Loucy (cell line): ENCODE measurements around the gene PTPRT.

Experiments
- H2AFZ ChIP-seq: fragments of 200-600 bp; sonication (generic); 2 replicates; pipeline ENCODE4 v1.6.0; 2016; ENCODE audit warnings: antibody characterized with exemption, mild to moderate bottlenecking, low read length, moderate library complexity
- H3F3A ChIP-seq: fragments of 200-600 bp; 2 replicates; pipeline ENCODE4 v1.6.0; 2016; ENCODE audit warnings: antibody characterized with exemption, low read depth, mild to moderate bottlenecking
- H3K27me3 ChIP-seq: fragments of 200-600 bp; sonication (generic); 2 replicates; pipeline ENCODE4 v1.6.1; 2014; ENCODE audit warnings: low read length, mild to moderate bottlenecking; ENCODE audit not compliant: insufficient read depth, poor library complexity, severe bottlenecking
- H3K36me3 ChIP-seq: fragments of 200-600 bp; sonication (generic); 2 replicates; pipeline ENCODE4 v1.6.1; 2016; ENCODE audit warnings: low read length; ENCODE audit not compliant: insufficient read depth
- H3K4me1 ChIP-seq: fragments of 200-600 bp; sonication (generic); 2 replicates; pipeline ENCODE4 v1.5.1; 2014; ENCODE audit warnings: low read length, mild to moderate bottlenecking; ENCODE audit not compliant: insufficient read depth, poor library complexity, severe bottlenecking
- H3K4me2 ChIP-seq: fragments of 200-600 bp; sonication (generic); 2 replicates; pipeline ENCODE4 v1.6.0; 2014; ENCODE audit warnings: antibody characterized with exemption, low read length, low read depth, mild to moderate bottlenecking; ENCODE audit not compliant: poor library complexity, severe bottlenecking
- H3K4me3 ChIP-seq: fragments of 200-600 bp; sonication (generic); 2 replicates; pipeline ENCODE4 v1.5.1; 2014; ENCODE audit warnings: low read length, mild to moderate bottlenecking, mixed read lengths; ENCODE audit not compliant: poor library complexity, severe bottlenecking
- H3K79me2 ChIP-seq: fragments of 200-600 bp; sonication (generic); 2 replicates; pipeline ENCODE4 v1.6.1; 2014; ENCODE audit warnings: low read length; ENCODE audit not compliant: insufficient read depth
- H3K9ac ChIP-seq: fragments of 200-600 bp; sonication (generic); 2 replicates; pipeline ENCODE4 v1.6.0; 2014; ENCODE audit warnings: mild to moderate bottlenecking, low read depth, low read length, moderate library complexity; ENCODE audit not compliant: poor library complexity, severe bottlenecking
- H3K9me2 ChIP-seq: fragments of 200-600 bp; sonication (generic); replicated peaks from 2 replicates; pipeline ENCODE4 v1.6.1; 2016; ENCODE audit warnings: low read depth, low read length, mixed read lengths
- H3K9me3 ChIP-seq: fragments of 200-600 bp; sonication (generic); 2 replicates; pipeline ENCODE4 v1.6.1; 2014; ENCODE audit warnings: mild to moderate bottlenecking, antibody characterized with exemption, low read length, low read depth; ENCODE audit not compliant: insufficient read depth
- H4K20me1 ChIP-seq: fragments of 200-600 bp; sonication (generic); 2 replicates; pipeline ENCODE4 v1.6.0; 2014; ENCODE audit warnings: antibody characterized with exemption, low read length, mild to moderate bottlenecking; ENCODE audit not compliant: insufficient read depth, poor library complexity, severe bottlenecking
- EZH2phosphoT487 ChIP-seq: fragments of 200-600 bp; IDR thresholded peaks from 2 replicates; pipeline ENCODE4 v1.6.1; 2018; ENCODE audit warnings: antibody characterized with exemption, mild to moderate bottlenecking, moderate library complexity, borderline replicate concordance
- TF ChIP-seq, protein P1 (sequence below): fragments of 200-600 bp; sonication (generic); conservative IDR thresholded peaks from 2 replicates; pipeline ENCODE4 v1.5.1; 2014; ENCODE audit warnings: mild to moderate bottlenecking, antibody characterized with exemption, low read length

The PTPRT gene

GRCh38 chr20:42472198-42472597, 717.5 kb downstream of the PTPRT start:
- H3K79me2 ChIP-seq, result no peaks in the 10 kb centered on the region
- H3K4me3 ChIP-seq, result no peak overlapping the region
- H3K27me3 ChIP-seq, result no peaks in the 10 kb centered on the region
- no peaks in the 10 kb centered on the region for H3K36me3 ChIP-seq
- no peak for TF ChIP-seq EZH2phosphoT487
- TF ChIP-seq, protein P1, sequence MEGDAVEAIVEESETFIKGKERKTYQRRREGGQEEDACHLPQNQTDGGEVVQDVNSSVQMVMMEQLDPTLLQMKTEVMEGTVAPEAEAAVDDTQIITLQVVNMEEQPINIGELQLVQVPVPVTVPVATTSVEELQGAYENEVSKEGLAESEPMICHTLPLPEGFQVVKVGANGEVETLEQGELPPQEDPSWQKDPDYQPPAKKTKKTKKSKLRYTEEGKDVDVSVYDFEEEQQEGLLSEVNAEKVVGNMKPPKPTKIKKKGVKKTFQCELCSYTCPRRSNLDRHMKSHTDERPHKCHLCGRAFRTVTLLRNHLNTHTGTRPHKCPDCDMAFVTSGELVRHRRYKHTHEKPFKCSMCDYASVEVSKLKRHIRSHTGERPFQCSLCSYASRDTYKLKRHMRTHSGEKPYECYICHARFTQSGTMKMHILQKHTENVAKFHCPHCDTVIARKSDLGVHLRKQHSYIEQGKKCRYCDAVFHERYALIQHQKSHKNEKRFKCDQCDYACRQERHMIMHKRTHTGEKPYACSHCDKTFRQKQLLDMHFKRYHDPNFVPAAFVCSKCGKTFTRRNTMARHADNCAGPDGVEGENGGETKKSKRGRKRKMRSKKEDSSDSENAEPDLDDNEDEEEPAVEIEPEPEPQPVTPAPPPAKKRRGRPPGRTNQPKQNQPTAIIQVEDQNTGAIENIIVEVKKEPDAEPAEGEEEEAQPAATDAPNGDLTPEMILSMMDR, result no peak
- H3K9me2 ChIP-seq, result no peaks in the 10 kb centered on the region
- no peaks in the 10 kb centered on the region for H4K20me1 ChIP-seq
- no peak overlapping the region for H3K4me2 ChIP-seq
- H3K9me3 ChIP-seq, result no peaks in the 10 kb centered on the region
- no peak overlapping the region for H2AFZ ChIP-seq
- H3K9ac ChIP-seq, result no peak overlapping the region
- no peaks in the 10 kb centered on the region for H3F3A ChIP-seq
- no peaks in the 10 kb centered on the region for H3K4me1 ChIP-seq

- Histone ChIP-seq H3K9ac (no peak overlapping the region), H3K27me3 (no peaks in the 10 kb centered on the region), H3K9me3 (no peaks in the 10 kb centered on the region), H4K20me1 (no peaks in the 10 kb centered on the region), H3K4me2 (no peak overlapping the region), H3K9me2 (no peaks in the 10 kb centered on the region), H3K79me2 (no peaks in the 10 kb centered on the region), H3K4me1 (no peaks in the 10 kb centered on the region), H2AFZ (no peak overlapping the region), H3K36me3 (no peaks in the 10 kb centered on the region), H3K4me3 (no peak overlapping the region), H3F3A (no peaks in the 10 kb centered on the region)
- TF ChIP-seq EZH2phosphoT487, result no peak
- TF ChIP-seq, protein P1, result no peak
Observed at GRCh38 chr20:42461965-42462593, 727.6 kb downstream of the PTPRT start.

- Histone ChIP-seq H2AFZ (no peak overlapping the region), H3K9ac (no peak overlapping the region), H3K79me2 (no peaks in the 10 kb centered on the region), H3F3A (no peaks in the 10 kb centered on the region), H3K36me3 (no peaks in the 10 kb centered on the region), H4K20me1 (no peaks in the 10 kb centered on the region), H3K9me3 (no peaks in the 10 kb centered on the region), H3K4me2 (no peak overlapping the region), H3K9me2 (0 out of 2 replicates have a peak, but pooled peaks cover 3% of the 10 kb centered on the region), H3K4me1 (no peaks in the 10 kb centered on the region), H3K4me3 (no peak overlapping the region), H3K27me3 (no peaks in the 10 kb centered on the region)
- TF ChIP-seq, protein P1, result no peak
- no peak for TF ChIP-seq EZH2phosphoT487
Observed at GRCh38 chr20:42461291-42461690, 728.4 kb downstream of the PTPRT start.
